Esophagus muscularis mucosa (tissue), 4 donors: ENCODE data around the gene ST3GAL3. TPM values are rescaled to one million over a fixed set of nuclear protein-coding genes. Genes with fewer than 3 reads are reported as not detected.

Experiments used
- DNase-seq: peaks from one replicate; pipeline ENCODE4 v3.0.0-alpha.2; 2017; ENCODE audit errors: extremely low spot score
- H3K27ac ChIP-seq, 4 donors: fragments of 200-600 bp; sonication (generic); replicated peaks in 1 of 4; 1 replicate in 3 of 4; 2 replicates in 1 of 4; pipeline ENCODE4 v1.5.1; 2016 to 2019; ENCODE audit warnings: mild to moderate bottlenecking in 1 of 4
- H3K27me3 ChIP-seq, 4 donors: fragments of 200-600 bp; sonication (generic); one replicate each; pipeline versions ENCODE4 v1.5.1 to v1.6.0; 2016 to 2019
- H3K36me3 ChIP-seq, 4 donors: fragments of 200-600 bp; sonication (generic); one replicate each; pipeline ENCODE4 v1.5.1; 2016 to 2019
- H3K4me1 ChIP-seq, 4 donors: fragments of 200-600 bp; sonication (generic); one replicate each; pipeline ENCODE4 v1.5.1; 2016 to 2019
- H3K4me3 ChIP-seq, 4 donors: fragments of 200-600 bp; sonication (generic); 1 replicate in 2 of 4; 2 replicates in 2 of 4; pipeline ENCODE4 v1.5.1; 2016 to 2019; ENCODE audit warnings: mild to moderate bottlenecking in 4 of 4, moderate library complexity in 1 of 4
- H3K9me3 ChIP-seq, 4 donors: fragments of 200-600 bp; sonication (generic); 1 replicate in 3 of 4; 2 replicates in 1 of 4; pipeline ENCODE4 v1.5.1; 2016 to 2019
- EP300 ChIP-seq: sonication (generic); formaldehyde crosslinking; IDR thresholded peaks from one replicate; pipeline ENCODE4 v1.6.1; 2017; ENCODE audit warnings: antibody characterized with exemption
- POLR2A ChIP-seq: fragments of 450-650 bp; IDR thresholded peaks from one replicate; pipeline ENCODE4 v1.6.1; 2017; ENCODE audit warnings: antibody characterized with exemption, moderate library complexity, mild to moderate bottlenecking, low read depth
- POLR2AphosphoS5 ChIP-seq, 2 donors: sonication (generic); formaldehyde crosslinking; IDR thresholded peaks; one replicate each; pipeline ENCODE4 v1.6.1; 2017; ENCODE audit warnings: antibody characterized with exemption in 2 of 2
- WGBS: methylation state at CpG from one replicate; pipeline ENCODE4 v1.1.5; 2018; 5-methylcytosine and 5-hydroxymethylcytosine counted together
- intact Hi-C: fragments of 100-400 bp; cut with DNase I; formaldehyde crosslinking; loops from one replicate; pipeline ENCODE4 v1.15.1; 2023
- total RNA-seq, 4 donors: library from RNA; depleted of rRNA; stranded (reverse); fragments of >200 nt; gene quantifications; one replicate each; pipeline versions ENCODE4 v1.1.0 to v1.2.1, GENCODE V29; 2016
- TF ChIP-seq, protein P1 (sequence below), 3 experiments: fragments of 200-600 bp in 2 of 3; fragments of 450-650 bp in 1 of 3; sonication (generic) in 2 of 3; IDR thresholded peaks; one replicate each; pipeline ENCODE4 v1.5.1; 2017 to 2019; ENCODE audit warnings: antibody characterized with exemption in 3 of 3, mild to moderate bottlenecking in 2 of 3, moderate library complexity in 1 of 3

ST3GAL3 gene
- total RNA-seq, 4 donors from 2014 or later: 23.3 to 37.1 (median 30.1) TPM

DNA sequence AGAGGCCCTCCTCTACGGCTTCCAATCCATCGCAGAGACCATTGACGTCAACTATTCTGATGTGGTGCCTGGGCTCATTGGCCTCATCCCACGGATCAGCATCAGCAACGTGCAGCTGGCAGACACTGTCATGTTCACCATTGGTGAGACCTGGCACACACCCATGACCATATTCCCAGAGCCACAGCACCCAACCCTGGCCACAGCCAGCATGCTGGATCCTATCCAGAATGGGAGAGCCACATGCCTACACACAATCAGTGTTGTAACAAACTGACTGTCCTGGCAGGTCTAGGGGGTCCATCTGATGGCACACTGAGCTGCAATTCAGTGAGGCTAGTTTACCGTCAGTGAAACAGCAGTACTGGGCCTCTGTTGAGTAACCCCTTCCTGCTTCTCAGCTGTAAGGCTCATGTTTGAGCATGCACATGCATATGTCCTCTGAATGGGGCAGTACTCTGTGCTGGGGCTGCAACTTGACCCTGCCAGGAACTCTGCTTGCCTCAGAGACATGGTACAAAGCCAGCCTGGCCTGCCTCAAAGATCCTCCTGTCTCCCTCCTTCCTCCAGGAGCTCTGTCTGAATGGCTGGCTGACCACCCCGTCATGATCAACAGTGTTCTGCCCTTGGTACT is 250.2 kb downstream of the ST3GAL3 start:
- DNase-seq: no peak
- H3K36me3 ChIP-seq: peaks cover 30 to 71% (median 66%) of the 10 kb centered on the region in 4 donors
- TF ChIP-seq, protein P1, sequence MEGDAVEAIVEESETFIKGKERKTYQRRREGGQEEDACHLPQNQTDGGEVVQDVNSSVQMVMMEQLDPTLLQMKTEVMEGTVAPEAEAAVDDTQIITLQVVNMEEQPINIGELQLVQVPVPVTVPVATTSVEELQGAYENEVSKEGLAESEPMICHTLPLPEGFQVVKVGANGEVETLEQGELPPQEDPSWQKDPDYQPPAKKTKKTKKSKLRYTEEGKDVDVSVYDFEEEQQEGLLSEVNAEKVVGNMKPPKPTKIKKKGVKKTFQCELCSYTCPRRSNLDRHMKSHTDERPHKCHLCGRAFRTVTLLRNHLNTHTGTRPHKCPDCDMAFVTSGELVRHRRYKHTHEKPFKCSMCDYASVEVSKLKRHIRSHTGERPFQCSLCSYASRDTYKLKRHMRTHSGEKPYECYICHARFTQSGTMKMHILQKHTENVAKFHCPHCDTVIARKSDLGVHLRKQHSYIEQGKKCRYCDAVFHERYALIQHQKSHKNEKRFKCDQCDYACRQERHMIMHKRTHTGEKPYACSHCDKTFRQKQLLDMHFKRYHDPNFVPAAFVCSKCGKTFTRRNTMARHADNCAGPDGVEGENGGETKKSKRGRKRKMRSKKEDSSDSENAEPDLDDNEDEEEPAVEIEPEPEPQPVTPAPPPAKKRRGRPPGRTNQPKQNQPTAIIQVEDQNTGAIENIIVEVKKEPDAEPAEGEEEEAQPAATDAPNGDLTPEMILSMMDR (IDR thresholded peaks at IDR 0.05): no peak
- TF ChIP-seq EP300 (no peak), POLR2AphosphoS5 (IDR thresholded peaks at IDR 0.05) (no peak), POLR2A (no peak)
- H3K4me1 ChIP-seq: peaks cover 0 to 16% (median 0%) of the 10 kb centered on the region in 4 donors
- no peak overlapping the region for H3K27ac ChIP-seq
- H3K9me3 ChIP-seq: no peaks in the 10 kb centered on the region
- intact Hi-C loops: no loop called here
- no peak overlapping the region for H3K4me3 ChIP-seq
- WGBS: 93% methylated on average over 7 of the region's 7 CpGs
- H3K27me3 ChIP-seq: no peaks in the 10 kb centered on the region

DNA sequence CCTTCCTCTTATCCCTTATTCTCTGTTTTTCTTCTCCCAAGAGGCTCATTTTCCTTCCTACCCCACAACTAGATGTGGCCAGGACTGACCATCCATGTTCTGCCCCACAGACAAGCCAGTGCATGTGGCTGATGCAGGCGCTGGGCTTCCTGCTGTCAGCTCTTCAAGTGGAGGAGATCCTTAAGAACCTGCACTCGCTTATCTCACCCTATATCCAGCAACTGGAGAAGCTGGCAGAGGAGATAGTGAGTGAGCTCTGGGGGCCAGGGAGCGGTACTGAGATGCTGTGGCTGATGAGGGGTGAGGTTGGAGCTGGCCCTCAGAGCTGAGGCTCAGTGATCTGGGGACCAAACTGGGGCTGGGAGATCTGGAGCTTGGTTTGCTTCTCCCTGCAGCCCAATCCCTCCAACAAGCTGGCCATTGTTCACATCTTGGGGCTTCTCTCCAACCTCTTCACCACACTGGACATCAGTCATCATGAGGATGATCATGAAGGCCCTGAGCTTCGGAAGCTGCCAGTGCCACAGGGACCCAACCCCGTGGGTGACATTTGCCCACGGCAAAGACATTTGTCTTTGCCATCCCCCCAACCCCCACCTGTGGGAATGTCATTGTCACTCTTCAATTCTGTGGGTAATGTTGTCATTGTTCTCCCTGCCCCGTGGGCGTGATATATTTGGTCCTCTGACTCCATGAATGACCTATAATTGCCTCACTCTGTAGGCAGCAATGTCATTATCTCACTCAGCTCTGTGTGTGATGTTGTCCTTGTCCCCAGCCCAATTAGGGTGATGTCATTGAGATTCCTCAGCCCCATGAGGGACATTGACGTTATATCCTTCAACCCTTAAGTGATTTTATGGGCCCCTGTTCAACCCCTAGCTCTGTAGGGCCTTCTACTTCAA is 251.3 kb downstream of the ST3GAL3 start:
- Histone ChIP-seq H3K36me3 (peaks cover 30 to 82% (median 77%) of the 10 kb centered on the region in 4 donors), H3K4me1 (peaks cover 0 to 6% (median 0%) of the 10 kb centered on the region in 4 donors), H3K4me3 (no peak overlapping the region), H3K27me3 (no peaks in the 10 kb centered on the region), H3K27ac (no peak overlapping the region), H3K9me3 (no peaks in the 10 kb centered on the region)
- TF ChIP-seq EP300: no peak
- TF ChIP-seq POLR2AphosphoS5 (IDR thresholded peaks at IDR 0.05): no peak
- TF ChIP-seq, protein P1 (IDR thresholded peaks at IDR 0.05): no peak
- no peak for TF ChIP-seq POLR2A
- 78% methylated on average over 9 of the region's 9 CpGs for WGBS
- intact Hi-C loops: no loop called here
- DNase-seq: no peak

DNA sequence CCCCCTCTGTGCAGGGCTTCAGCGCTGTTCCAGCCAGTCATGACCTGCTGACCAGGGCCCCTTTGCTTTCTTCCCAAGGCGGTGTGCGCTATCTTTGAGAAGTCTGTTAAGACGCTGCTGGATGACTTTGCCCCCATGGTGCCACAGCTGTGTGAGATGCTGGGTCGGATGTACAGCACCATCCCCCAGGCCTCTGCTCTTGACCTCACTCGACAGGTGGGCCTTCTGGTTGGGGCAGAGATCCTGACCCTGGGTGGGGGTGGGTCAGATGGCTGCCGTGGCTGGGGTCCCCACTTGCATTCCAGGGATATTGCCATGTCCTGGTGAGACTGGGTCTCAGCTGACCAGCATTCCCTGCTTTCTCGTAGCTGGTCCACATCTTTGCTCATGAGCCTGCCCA is 253.5 kb downstream of the ST3GAL3 start:
- peaks cover 30 to 95% (median 90%) of the 10 kb centered on the region in 4 donors for H3K36me3 ChIP-seq
- H3K27me3 ChIP-seq: no peaks in the 10 kb centered on the region
- no peaks in the 10 kb centered on the region for H3K9me3 ChIP-seq
- H3K4me1 ChIP-seq: no peaks in the 10 kb centered on the region
- no peak overlapping the region for H3K27ac ChIP-seq
- WGBS: 92% methylated on average over 5 of the region's 8 CpGs
- intact Hi-C loops: no loop called here
- TF ChIP-seq EP300: no peak
- TF ChIP-seq, protein P1 (IDR thresholded peaks at IDR 0.05): no peak
- no peak for TF ChIP-seq POLR2AphosphoS5 (IDR thresholded peaks at IDR 0.05)
- no peak for TF ChIP-seq POLR2A
- no peak for DNase-seq
- no peak overlapping the region for H3K4me3 ChIP-seq

DNA sequence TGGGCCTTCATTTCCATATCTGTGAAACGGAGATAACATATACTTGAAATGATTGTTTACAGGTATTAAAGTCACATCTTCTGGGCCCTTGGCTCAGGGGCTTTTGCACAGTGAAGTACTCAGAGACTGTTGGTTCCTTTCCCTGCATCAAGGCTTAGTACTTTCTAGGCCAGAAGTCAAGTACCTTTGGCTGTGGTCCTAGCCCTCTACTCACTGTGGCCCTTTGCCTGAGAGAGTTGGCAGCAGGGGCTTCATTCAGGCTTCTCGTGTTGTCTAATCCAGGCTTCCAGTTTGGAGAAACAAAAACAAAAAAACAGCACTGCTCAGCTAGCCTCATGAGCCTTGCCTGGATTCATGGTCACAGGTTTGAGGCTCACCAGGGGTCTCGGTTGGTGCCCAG is 254.4 kb downstream of the ST3GAL3 start:
- intact Hi-C loops: no loop called here
- Histone ChIP-seq H3K4me3 (no peak overlapping the region), H3K9me3 (no peaks in the 10 kb centered on the region), H3K36me3 (peaks cover 21 to 96% (median 91%) of the 10 kb centered on the region in 4 donors), H3K27ac (no peak overlapping the region), H3K4me1 (no peaks in the 10 kb centered on the region), H3K27me3 (no peaks in the 10 kb centered on the region)
- TF ChIP-seq POLR2AphosphoS5 (IDR thresholded peaks at IDR 0.05): no peak
- TF ChIP-seq, protein P1 (IDR thresholded peaks at IDR 0.05): no peak
- TF ChIP-seq EP300: no peak
- TF ChIP-seq POLR2A: no peak
- DNase-seq: no peak
- 92% methylated on average over 3 of the region's 3 CpGs for WGBS
